MM.1S (cell line): ENCODE data around the gene TULP1.

Experiments used
- DNase-seq: peaks from one replicate; pipeline ENCODE4 v3.0.0-alpha.2; 2015
- H2AFZ ChIP-seq: fragments of 300-600 bp; sonication (generic); 2 replicates; pipeline ENCODE4 v1.6.0; 2016; ENCODE audit warnings: antibody characterized with exemption, low read length
- H3F3A ChIP-seq: fragments of 300-600 bp; sonication (generic); 2 replicates; pipeline ENCODE4 v1.6.1; 2016; ENCODE audit warnings: mild to moderate bottlenecking, antibody characterized with exemption, low read length, moderate library complexity, mixed read lengths; ENCODE audit not compliant: insufficient read depth
- H3K27ac ChIP-seq: fragments of 300-600 bp; sonication (generic); 2 replicates; pipeline ENCODE4 v1.5.1; 2016; ENCODE audit warnings: mild to moderate bottlenecking, low read length
- H3K27me3 ChIP-seq: fragments of 300-600 bp; sonication (generic); replicated peaks from 2 replicates; pipeline ENCODE4 v1.6.0; 2016; ENCODE audit warnings: low read length; ENCODE audit not compliant: insufficient read depth
- H3K36me3 ChIP-seq: fragments of 300-600 bp; sonication (generic); replicated peaks from 2 replicates; pipeline ENCODE4 v1.6.1; 2016; ENCODE audit warnings: mild to moderate bottlenecking, low read length, mixed read lengths; ENCODE audit not compliant: insufficient read depth
- H3K4me1 ChIP-seq: fragments of 300-600 bp; sonication (generic); 2 replicates; pipeline ENCODE4 v1.6.1; 2016; ENCODE audit warnings: low read length, mixed read lengths
- H3K4me2 ChIP-seq: fragments of 300-600 bp; sonication (generic); 2 replicates; pipeline ENCODE4 v1.6.0; 2016; ENCODE audit warnings: low read depth, low read length
- H3K4me3 ChIP-seq: fragments of 300-600 bp; sonication (generic); 2 replicates; pipeline ENCODE4 v1.5.1; 2016; ENCODE audit warnings: low read length, mixed read lengths
- H3K79me2 ChIP-seq: fragments of 300-600 bp; sonication (generic); 2 replicates; pipeline ENCODE4 v1.6.1; 2016; ENCODE audit warnings: mixed run types, low read length, mixed read lengths
- H3K9ac ChIP-seq: fragments of 300-600 bp; sonication (generic); 2 replicates; pipeline ENCODE4 v1.6.1; 2016; ENCODE audit warnings: low read length, mixed read lengths
- H3K9me2 ChIP-seq: fragments of 300-600 bp; sonication (generic); replicated peaks from 2 replicates; pipeline ENCODE4 v1.6.1; 2016; ENCODE audit warnings: mild to moderate bottlenecking, low read length, mixed read lengths; ENCODE audit not compliant: insufficient read depth
- H3K9me3 ChIP-seq: fragments of 300-600 bp; sonication (generic); replicated peaks from 2 replicates; pipeline ENCODE4 v1.6.1; 2016; ENCODE audit warnings: mild to moderate bottlenecking, low read length, mixed read lengths; ENCODE audit not compliant: insufficient read depth
- H4K20me1 ChIP-seq: fragments of 300-600 bp; sonication (generic); 2 replicates; pipeline ENCODE4 v1.6.1; 2016; ENCODE audit warnings: mild to moderate bottlenecking, low read length, moderate library complexity, mixed read lengths; ENCODE audit not compliant: insufficient read depth
- EZH2 ChIP-seq: fragments of 300-600 bp; sonication (generic); optimal IDR thresholded peaks from 2 replicates; pipeline ENCODE3; 2017; ENCODE audit warnings: low read depth, mild to moderate bottlenecking, antibody characterized with exemption, low read length, mixed read lengths
- EZH2phosphoT487 ChIP-seq: fragments of 300-600 bp; sonication (generic); IDR thresholded peaks from 2 replicates; pipeline ENCODE4 v1.6.1; 2018; ENCODE audit warnings: antibody characterized with exemption, low read length
- TF ChIP-seq, protein P1 (sequence below): fragments of 300-600 bp; sonication (generic); IDR thresholded peaks from 2 replicates; pipeline ENCODE4 v1.5.1; 2016; ENCODE audit warnings: antibody characterized with exemption, low read length, mixed read lengths

Gene TULP1

DNA sequence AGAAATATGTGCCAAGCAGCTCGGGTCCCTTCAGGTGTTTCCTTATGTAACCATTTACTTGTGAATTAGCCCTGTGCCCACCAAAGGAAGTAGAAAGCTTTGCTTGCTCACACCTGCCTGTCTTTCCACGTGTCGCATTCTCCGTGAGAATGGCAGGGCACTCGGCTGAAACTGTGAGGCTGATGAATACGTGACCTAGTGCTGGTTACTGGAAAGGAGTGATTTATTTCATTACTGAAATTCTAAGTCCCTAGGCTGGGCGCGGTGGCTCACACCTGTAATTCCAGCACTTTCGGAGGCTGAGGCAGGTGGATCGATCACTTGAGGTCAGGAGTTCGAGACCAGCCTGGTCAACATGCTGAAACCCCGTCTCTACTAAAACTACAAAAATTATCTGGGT, 45.9 kb upstream of the TULP1 start:
- no peaks in the 10 kb centered on the region for H3K9me3 ChIP-seq
- no peak for DNase-seq

DNA sequence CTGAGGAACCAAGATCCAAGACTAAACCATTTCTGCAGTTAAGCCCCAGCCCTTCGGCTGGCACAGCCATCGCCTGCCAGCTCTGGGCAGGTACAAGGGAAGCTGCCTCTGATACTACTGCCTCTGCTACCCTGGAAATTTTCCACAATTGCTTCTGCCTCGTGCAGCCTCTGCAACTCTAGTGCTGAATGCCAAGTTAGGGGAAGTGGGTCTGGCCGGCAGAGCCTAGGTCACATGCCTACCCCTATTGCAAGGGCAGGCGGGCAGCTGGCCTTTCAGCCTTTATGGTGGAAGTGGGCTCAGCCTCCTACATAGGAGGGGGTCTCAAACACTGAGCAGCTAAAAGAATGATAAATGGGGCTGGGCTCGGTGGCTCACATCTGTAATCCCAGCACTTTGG, 44.5 kb upstream of the TULP1 start:
- H3K4me2 ChIP-seq, result no peak overlapping the region
- H3K9me3 ChIP-seq, result no peaks in the 10 kb centered on the region
- no peak for TF ChIP-seq EZH2
- TF ChIP-seq, protein P1, sequence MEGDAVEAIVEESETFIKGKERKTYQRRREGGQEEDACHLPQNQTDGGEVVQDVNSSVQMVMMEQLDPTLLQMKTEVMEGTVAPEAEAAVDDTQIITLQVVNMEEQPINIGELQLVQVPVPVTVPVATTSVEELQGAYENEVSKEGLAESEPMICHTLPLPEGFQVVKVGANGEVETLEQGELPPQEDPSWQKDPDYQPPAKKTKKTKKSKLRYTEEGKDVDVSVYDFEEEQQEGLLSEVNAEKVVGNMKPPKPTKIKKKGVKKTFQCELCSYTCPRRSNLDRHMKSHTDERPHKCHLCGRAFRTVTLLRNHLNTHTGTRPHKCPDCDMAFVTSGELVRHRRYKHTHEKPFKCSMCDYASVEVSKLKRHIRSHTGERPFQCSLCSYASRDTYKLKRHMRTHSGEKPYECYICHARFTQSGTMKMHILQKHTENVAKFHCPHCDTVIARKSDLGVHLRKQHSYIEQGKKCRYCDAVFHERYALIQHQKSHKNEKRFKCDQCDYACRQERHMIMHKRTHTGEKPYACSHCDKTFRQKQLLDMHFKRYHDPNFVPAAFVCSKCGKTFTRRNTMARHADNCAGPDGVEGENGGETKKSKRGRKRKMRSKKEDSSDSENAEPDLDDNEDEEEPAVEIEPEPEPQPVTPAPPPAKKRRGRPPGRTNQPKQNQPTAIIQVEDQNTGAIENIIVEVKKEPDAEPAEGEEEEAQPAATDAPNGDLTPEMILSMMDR, result no peak
- no peak for TF ChIP-seq EZH2phosphoT487
- H4K20me1 ChIP-seq, result no peaks in the 10 kb centered on the region
- H3K27ac ChIP-seq, result no peak overlapping the region
- H2AFZ ChIP-seq, result no peak overlapping the region
- H3K9me2 ChIP-seq, result no peaks in the 10 kb centered on the region
- no peak overlapping the region for H3K4me3 ChIP-seq
- H3K9ac ChIP-seq, result no peak overlapping the region
- no peaks in the 10 kb centered on the region for H3K27me3 ChIP-seq
- no peaks in the 10 kb centered on the region for H3K4me1 ChIP-seq
- no peak for DNase-seq
- no peaks in the 10 kb centered on the region for H3F3A ChIP-seq
- no peaks in the 10 kb centered on the region for H3K36me3 ChIP-seq
- H3K79me2 ChIP-seq, result no peaks in the 10 kb centered on the region

More for the DNA sequence above, 45.9 kb upstream of the TULP1 start:
- no peaks in the 10 kb centered on the region for H3K27me3 ChIP-seq
- H3K27ac ChIP-seq, result no peak overlapping the region
- TF ChIP-seq, protein P1, result no peak
- no peak for TF ChIP-seq EZH2phosphoT487
- TF ChIP-seq EZH2, result no peak
- H3K4me1 ChIP-seq, result no peaks in the 10 kb centered on the region
- no peaks in the 10 kb centered on the region for H3K36me3 ChIP-seq
- H4K20me1 ChIP-seq, result no peaks in the 10 kb centered on the region
- H3K79me2 ChIP-seq, result no peaks in the 10 kb centered on the region
- H3K9ac ChIP-seq, result no peak overlapping the region
- H2AFZ ChIP-seq, result no peak overlapping the region
- H3K4me2 ChIP-seq, result no peak overlapping the region
- no peak overlapping the region for H3K4me3 ChIP-seq
- no peaks in the 10 kb centered on the region for H3F3A ChIP-seq
- H3K9me2 ChIP-seq, result no peaks in the 10 kb centered on the region

DNA sequence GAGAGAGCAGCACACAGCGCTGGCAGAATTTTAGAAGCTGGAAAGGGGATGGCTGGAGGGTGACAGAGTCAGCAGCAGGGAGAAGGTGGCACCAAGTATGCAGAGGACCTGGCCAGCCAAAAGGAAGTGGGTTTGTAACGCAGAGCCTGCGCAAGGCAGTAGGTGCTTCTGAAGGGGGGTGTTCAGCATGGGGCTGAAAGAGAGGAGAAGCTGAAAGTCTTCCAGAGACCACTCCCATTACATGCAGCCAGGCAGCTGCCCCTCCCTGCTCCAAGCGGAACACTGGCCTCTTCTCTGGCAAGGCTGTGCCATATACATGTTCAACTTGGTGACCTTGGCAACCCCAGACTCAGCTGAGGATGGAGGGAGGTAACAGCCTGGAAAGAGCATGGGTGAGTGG, 42.1 kb upstream of the TULP1 start:
- Histone ChIP-seq H3K9ac (no peak overlapping the region), H2AFZ (no peak overlapping the region), H3K4me3 (no peak overlapping the region), H3K4me2 (no peak overlapping the region), H3K79me2 (no peaks in the 10 kb centered on the region), H3K9me3 (no peaks in the 10 kb centered on the region), H3K4me1 (no peaks in the 10 kb centered on the region), H3K9me2 (no peaks in the 10 kb centered on the region), H4K20me1 (no peaks in the 10 kb centered on the region), H3K27ac (no peak overlapping the region), H3K36me3 (no peaks in the 10 kb centered on the region), H3K27me3 (no peaks in the 10 kb centered on the region), H3F3A (no peaks in the 10 kb centered on the region)
- TF ChIP-seq, protein P1, result no peak
- TF ChIP-seq EZH2 (no peak), EZH2phosphoT487 (no peak)
- no peak for DNase-seq
